HFF-Myc (cell line): Measurements from ENCODE around the gene TYW1B.
A peak's percentile ranks its signal among the peaks of the same experiment; 100 is the strongest.
"Not testable (repeated sequence)": the region's sequence is repeated elsewhere in the genome, so short reads cannot be mapped to it uniquely, and the experiment has no call there.

Experiments
- DNase-seq: peaks from one replicate; pipeline ENCODE4 v3.0.0-alpha.2; 2011; ENCODE audit warnings: low read depth; ENCODE audit errors: extremely low read depth
- H3K4me3 ChIP-seq: replicated peaks from 2 replicates; pipeline ENCODE4 v1.5.1; 2011; ENCODE audit warnings: low read depth, mild to moderate bottlenecking, control low read depth, low read length
- TF ChIP-seq, protein P1 (sequence below): IDR thresholded peaks from 2 replicates; pipeline ENCODE4 v1.5.1; 2012; ENCODE audit warnings: mild to moderate bottlenecking, low read depth, low read length, control low read depth; ENCODE audit errors: missing control alignments

Gene TYW1B

DNA sequence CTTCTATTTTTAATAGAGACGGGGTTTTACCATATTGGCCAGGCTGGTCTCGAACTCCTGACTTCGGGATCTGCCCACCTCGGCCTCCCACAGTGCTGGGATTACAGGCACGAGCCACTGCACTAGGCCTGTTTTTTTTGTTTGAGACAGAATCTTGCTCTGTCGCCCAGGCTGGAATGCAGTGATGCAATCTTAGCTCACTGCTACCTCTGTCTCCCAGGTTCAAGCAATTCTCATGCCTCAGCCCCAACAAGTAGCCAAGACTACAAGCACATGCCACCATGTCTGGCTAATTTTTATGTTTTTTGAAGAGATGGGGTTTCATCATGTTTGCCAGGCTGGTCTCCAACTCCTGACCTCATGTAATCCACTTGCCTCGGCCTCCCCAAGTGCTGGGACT lies 73.7 kb downstream of the TYW1B start:
- no peak for DNase-seq
- H3K4me3 ChIP-seq = no peak overlapping the region
- TF ChIP-seq, protein P1, sequence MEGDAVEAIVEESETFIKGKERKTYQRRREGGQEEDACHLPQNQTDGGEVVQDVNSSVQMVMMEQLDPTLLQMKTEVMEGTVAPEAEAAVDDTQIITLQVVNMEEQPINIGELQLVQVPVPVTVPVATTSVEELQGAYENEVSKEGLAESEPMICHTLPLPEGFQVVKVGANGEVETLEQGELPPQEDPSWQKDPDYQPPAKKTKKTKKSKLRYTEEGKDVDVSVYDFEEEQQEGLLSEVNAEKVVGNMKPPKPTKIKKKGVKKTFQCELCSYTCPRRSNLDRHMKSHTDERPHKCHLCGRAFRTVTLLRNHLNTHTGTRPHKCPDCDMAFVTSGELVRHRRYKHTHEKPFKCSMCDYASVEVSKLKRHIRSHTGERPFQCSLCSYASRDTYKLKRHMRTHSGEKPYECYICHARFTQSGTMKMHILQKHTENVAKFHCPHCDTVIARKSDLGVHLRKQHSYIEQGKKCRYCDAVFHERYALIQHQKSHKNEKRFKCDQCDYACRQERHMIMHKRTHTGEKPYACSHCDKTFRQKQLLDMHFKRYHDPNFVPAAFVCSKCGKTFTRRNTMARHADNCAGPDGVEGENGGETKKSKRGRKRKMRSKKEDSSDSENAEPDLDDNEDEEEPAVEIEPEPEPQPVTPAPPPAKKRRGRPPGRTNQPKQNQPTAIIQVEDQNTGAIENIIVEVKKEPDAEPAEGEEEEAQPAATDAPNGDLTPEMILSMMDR = no peak

GRCh38 chr7:72753781-72754180 lies 74.2 kb downstream of the TYW1B start:
- DNase-seq = no peak
- TF ChIP-seq, protein P1 = no peak
- H3K4me3 ChIP-seq = no peak overlapping the region

DNA sequence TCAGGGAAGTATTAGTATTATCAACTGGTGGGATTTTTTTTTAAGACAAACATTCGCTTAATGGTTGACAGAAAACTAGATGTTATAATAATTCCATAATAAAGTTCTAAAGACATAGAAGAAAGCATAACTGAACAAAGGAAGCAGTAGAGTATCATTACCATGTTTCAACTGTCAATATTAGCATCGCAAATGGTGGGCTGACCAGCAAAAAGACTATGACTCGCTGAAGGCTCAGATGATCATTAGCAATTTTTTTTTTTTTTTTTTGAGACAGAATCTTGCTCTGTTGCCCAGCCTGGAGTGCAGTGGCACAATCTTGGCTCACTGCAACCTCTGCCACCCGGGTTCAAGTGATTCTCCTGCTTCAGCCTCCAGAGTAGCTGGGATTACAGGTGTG lies 74.8 kb downstream of the TYW1B start:
- not testable (repeated sequence) for DNase-seq, H3K4me3 ChIP-seq

DNA sequence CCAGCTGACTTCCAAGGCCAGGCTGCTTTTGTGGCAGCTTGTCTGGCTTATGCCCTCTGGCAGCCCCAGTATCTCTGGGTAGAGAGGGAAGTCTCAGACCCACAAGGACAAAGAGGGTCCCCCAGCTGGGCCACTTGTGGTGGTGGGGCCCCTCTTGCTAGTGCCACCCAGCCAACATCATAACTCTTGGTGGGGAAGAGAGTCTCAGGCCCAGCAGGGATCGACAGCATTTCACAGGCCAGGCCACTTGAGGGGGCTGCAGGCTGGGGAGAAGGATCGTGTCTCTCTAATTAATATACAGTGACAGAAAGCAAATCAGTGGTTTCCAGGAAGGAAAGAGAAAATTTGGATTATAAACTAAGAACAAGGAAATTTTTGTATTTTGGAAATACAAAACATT lies 76.0 kb downstream of the TYW1B start:
- TF ChIP-seq, protein P1 = no peak
- H3K4me3 ChIP-seq = no peak overlapping the region
- DNase-seq = no peak

DNA sequence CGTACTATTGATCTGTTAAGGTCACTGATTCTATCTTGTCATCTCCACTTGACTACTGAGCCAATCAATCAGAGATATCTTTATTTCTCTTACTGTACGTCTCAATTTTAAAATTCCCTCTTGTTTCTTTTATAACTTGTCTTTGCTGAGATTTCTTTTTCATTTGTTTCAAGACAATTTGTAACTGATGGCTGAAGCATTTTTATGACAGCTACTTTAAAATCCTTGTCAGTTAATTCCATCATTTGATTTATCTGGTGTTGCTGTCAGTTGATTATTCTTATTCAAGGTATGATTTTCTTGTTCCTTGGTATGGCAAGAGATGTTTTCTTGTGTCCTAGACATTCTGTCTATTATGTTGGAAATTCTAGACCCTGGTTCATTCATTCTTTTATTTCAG lies 76.6 kb downstream of the TYW1B start:
- H3K4me3 ChIP-seq = no peak overlapping the region
- TF ChIP-seq, protein P1 = no peak
- DNase-seq = no peak

DNA sequence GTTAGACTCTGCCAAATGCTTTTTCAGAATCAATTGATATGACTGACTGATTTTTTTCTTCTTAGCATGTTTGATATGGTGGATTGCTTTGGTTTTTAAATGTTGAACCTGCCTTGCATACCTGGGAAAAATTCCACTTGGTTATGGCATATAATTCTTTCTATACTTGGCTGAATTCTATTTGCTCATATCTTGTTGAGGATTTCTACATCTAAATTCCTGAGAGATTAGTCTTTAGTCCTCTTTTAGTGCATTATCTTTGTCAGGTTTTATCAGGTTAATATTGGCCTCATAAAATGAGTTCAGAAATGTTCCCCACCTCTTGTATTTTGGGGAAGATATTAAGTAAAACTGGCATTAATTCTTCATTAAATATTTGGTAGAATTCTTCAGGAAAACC lies 79.4 kb downstream of the TYW1B start:
- DNase-seq, H3K4me3 ChIP-seq: not testable (repeated sequence)

DNA sequence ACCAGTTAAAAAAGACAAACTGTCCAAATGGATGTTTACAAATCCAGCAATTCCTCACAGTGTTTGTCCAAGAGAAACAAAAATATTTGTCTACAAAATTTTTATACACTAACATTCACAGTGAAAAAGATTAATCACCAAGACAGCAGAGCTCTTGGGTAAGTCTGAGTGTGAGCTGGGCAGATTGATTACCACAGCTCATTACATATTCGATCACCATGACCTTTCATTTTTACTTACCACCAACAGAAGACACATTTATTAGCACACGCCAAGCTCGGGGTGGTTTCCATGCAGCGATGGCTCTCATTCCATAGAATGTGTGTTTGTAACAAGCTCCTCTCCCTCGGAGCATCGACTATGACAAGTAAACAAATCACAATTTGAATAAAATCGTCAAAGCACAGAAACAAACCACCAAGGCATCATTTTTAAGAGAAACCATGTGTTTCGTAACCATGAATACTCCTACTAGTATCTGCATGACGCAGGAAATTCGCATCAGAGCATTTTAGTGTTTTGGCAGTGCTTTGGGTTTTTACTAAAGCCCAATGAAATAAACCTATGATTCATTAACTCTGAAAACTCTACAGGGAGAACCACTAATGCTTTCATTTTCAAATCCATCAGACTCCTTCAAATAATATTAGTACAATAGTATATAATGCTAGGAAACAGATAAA lies 83.6 kb downstream of the TYW1B start:
- H3K4me3 ChIP-seq = not testable (repeated sequence)
- DNase-seq = peak; percentile 2

- not testable (repeated sequence) for H3K4me3 ChIP-seq, DNase-seq
These were observed 84.2 kb downstream of the TYW1B start for GRCh38 chr7:72743801-72744200.

- DNase-seq, H3K4me3 ChIP-seq: not testable (repeated sequence)
These were observed 88.3 kb downstream of the TYW1B start for GRCh38 chr7:72739716-72740115.

DNA sequence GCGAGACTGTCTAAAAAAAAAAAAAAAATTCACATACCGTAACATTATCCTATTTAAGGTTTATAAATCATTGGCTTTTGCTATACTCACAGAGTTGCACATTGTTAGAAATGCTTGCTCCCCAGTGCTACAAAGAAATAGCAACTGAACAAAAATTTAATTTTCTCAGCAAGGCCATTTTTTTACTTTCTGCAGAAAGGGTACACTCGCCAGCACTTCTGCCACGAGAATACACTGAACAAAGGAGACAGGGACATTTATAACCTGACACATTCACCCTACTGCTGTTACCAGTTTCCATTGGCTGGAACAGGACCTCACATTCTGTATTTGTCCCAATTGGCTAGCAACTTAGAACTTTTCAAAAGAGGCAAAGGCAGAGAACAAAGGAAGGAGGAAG lies 92.1 kb downstream of the TYW1B start:
- not testable (repeated sequence) for H3K4me3 ChIP-seq, DNase-seq

DNA sequence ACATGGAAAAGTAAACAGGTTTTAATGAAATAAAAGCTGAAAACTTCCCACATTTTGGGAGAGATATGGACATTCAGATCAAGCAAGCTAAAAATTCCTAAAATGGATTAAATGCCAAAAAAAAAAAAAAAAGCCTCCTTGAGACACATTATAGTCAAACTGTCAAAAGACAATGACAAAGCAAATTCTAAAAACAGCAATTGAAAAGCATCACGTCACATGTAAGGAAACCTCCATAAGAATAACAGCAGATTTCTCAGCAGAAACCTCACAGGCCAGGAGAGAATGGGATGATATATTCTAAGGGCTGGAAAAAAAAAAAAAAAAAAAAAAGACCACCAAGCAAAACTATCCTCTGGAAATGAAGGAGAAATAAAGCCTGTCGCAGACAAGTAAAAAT lies 97.2 kb downstream of the TYW1B start:
- H3K4me3 ChIP-seq, DNase-seq: not testable (repeated sequence)

- not testable (repeated sequence) for DNase-seq, H3K4me3 ChIP-seq
These were observed 97.6 kb downstream of the TYW1B start for GRCh38 chr7:72730384-72730783.

DNA sequence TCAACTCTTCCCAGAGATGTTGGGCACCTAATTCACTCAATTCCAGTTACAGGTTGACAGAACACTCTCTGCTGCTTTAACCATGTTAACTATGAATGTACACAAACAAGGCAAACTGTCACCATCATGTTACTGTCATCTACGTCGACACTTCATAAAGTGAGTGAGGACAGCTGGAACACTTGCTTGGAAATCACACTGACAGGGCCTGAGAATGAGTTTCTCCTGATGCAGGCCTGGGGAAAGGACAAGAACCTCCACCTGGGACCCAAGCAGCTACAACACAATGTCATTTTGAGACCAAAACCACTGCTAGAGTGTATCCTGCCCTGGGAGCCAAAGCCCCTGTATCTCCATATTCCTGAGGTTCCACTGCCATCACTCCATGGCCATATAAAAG lies 98.9 kb downstream of the TYW1B start:
- not testable (repeated sequence) for DNase-seq, H3K4me3 ChIP-seq

DNA sequence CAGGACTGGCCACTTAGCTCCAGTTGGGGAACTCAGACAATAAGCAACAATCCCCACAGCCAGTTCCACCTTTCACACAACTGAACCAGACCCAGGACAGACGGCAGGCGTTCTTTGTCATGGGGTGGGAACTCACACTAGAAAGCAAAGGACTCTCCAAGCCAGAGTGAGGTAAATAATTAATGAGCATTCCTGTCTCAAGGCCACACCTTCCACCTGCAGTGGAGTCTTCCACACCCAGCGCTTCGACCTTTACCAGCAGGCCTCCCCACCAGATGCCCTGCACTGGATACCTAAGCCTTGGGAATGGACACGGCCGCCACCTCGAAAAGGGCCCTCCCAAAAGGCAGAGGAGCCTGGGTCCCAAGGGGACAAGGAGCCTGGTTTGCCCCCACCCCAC lies 105.3 kb downstream of the TYW1B start:
- not testable (repeated sequence) for DNase-seq, H3K4me3 ChIP-seq
